MCF 10A (cell line): ENCODE results near the gene ARPP21. TPM values are rescaled to one million over a fixed set of nuclear protein-coding genes. Genes with fewer than 3 reads are reported as not detected.

Source experiments
- BruUV-seq: library from RNA; stranded (reverse); fragments of 400-500 nt; replicated peaks from 2 replicates; lab custom pipeline; 2021; lab: Mats Ljungman, UMichigan
- CTCF ChIA-PET: fragments of 300-600 bp; sonication (Branson Sonifier 250); formaldehyde crosslinking; extraction: SDS; loops from one replicate; lab custom pipeline; 2021; ENCODE audit warnings: antibody characterized with exemption, inconsistent platforms; lab: Yijun Ruan, JAX
- POLR2A ChIA-PET: fragments of 300-600, 350-650 bp; sonication (Branson Sonifier 250); formaldehyde crosslinking; extraction: SDS; loops from one replicate; lab custom pipeline; 2020; ENCODE audit warnings: antibody characterized with exemption, inconsistent platforms; lab: Yijun Ruan, JAX
- DNase-seq: peaks from one replicate; pipeline ENCODE4 v3.0.0-alpha.2; 2018; ENCODE audit not compliant: unreplicated experiment
- H3K27ac Mint-ChIP-seq: one replicate; pipeline ENCODE4 v1.8.0; 2022; ENCODE audit warnings: mild to moderate bottlenecking, low read depth, mixed read lengths; ENCODE audit not compliant: unreplicated experiment
- H3K27me3 Mint-ChIP-seq: one replicate; pipeline ENCODE4 v1.8.0; 2022; ENCODE audit warnings: mixed read lengths; ENCODE audit not compliant: insufficient read depth, unreplicated experiment
- H3K36me3 Mint-ChIP-seq: one replicate; pipeline ENCODE4 v1.8.0; 2022; ENCODE audit warnings: mild to moderate bottlenecking, moderate library complexity, mixed read lengths; ENCODE audit not compliant: insufficient read depth, unreplicated experiment
- H3K4me1 Mint-ChIP-seq: one replicate; pipeline ENCODE4 v1.8.0; 2022; ENCODE audit warnings: mixed read lengths; ENCODE audit not compliant: insufficient read depth, unreplicated experiment
- H3K4me3 Mint-ChIP-seq: one replicate; pipeline ENCODE4 v1.8.0; 2022; ENCODE audit warnings: mild to moderate bottlenecking, moderate library complexity, mixed read lengths; ENCODE audit not compliant: unreplicated experiment
- H3K9me3 Mint-ChIP-seq: one replicate; pipeline ENCODE4 v1.8.0; 2022; ENCODE audit warnings: mixed read lengths; ENCODE audit not compliant: unreplicated experiment
- intact Hi-C: fragments of 100-400 bp; cut with micrococcal nuclease; formaldehyde crosslinking; loops from 2 replicates; pipeline ENCODE4 v1.14.1; 2022
- total RNA-seq: library from RNA; stranded (reverse); gene quantifications from 2 replicates; pipeline ENCODE4 v1.2.3, GENCODE V29; 2022
- TF ChIP-seq, protein P1 (sequence below): fragments of 200-600 bp; IDR thresholded peaks from one replicate; pipeline ENCODE4 v1.8.0; 2022; ENCODE audit warnings: antibody characterized with exemption, mild to moderate bottlenecking; ENCODE audit not compliant: unreplicated experiment

The ARPP21 gene
- total RNA-seq, 1 experiment from 2014 or later: not detected

DNA sequence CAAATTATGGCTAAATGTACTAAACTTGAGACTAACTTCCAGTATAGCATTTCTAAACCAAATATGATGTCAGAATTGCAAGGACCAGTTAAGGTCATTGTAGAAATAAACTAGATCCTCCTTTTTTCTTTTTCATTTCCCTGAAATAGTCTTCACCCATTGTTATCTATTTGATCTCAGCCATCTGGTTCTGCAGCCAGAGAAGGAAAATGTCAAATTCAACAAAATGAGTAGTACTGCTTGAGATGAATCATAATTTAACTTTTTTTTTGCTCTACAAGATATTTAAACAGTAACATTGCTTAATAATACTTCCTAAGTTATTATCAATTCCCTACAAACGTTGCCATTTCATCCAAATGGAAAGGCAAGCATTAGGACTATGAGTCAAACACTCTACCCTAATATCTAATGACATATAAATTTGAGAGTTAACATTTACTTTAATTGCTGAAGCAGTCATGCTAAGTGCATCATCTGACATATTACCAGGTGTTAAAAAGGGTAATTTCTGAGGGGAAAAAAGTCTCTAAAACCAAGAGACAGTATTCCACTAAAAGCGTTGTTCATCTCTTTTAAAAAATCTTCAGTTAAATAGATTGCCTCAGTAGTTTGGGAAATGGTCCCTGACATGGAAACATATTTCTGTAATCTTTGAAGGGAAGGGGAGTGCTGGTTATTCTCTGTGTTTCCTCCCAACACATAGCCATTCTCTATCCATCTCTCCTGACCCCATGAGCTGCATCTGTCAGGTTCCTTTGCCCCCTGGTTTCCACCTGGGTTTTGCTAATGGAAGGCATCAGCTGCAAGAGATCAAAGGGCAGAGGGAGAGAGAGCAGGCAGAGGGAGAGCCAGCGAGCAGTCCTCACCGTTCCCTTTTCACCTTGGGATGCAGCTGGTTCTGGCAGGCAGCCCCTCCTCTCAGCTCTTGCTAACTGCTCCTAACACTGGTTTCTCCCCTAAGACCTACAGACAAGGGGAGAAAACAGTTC is 138.5 kb downstream of the ARPP21 start:
- Mint-ChIP-seq H3K27ac (no peak overlapping the region), H3K27me3 (peaks cover 43% of the 10 kb centered on the region), H3K4me1 (no peaks in the 10 kb centered on the region), H3K4me3 (no peak overlapping the region), H3K36me3 (no peaks in the 10 kb centered on the region), H3K9me3 (no peaks in the 10 kb centered on the region)
- intact Hi-C loops: no loop called here
- DNase-seq: no peak
- TF ChIP-seq, protein P1, sequence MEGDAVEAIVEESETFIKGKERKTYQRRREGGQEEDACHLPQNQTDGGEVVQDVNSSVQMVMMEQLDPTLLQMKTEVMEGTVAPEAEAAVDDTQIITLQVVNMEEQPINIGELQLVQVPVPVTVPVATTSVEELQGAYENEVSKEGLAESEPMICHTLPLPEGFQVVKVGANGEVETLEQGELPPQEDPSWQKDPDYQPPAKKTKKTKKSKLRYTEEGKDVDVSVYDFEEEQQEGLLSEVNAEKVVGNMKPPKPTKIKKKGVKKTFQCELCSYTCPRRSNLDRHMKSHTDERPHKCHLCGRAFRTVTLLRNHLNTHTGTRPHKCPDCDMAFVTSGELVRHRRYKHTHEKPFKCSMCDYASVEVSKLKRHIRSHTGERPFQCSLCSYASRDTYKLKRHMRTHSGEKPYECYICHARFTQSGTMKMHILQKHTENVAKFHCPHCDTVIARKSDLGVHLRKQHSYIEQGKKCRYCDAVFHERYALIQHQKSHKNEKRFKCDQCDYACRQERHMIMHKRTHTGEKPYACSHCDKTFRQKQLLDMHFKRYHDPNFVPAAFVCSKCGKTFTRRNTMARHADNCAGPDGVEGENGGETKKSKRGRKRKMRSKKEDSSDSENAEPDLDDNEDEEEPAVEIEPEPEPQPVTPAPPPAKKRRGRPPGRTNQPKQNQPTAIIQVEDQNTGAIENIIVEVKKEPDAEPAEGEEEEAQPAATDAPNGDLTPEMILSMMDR: no peak
- BruUV-seq: no TSS peak
- ChIA-PET POLR2A (no interaction called here), CTCF (interaction anchor here (0.7 kb wide), 1 partner anchor 355 kb away, joined by 3 read pairs; no protein-coding TSS in a partner anchor)

GRCh38 chr3:35779611-35780010 is 140.3 kb downstream of the ARPP21 start:
- TF ChIP-seq, protein P1: no peak
- DNase-seq: no peak
- POLR2A ChIA-PET: no interaction called here
- Mint-ChIP-seq H3K27me3 (peaks cover 60% of the 10 kb centered on the region), H3K27ac (no peak overlapping the region), H3K4me1 (no peaks in the 10 kb centered on the region), H3K9me3 (no peaks in the 10 kb centered on the region), H3K4me3 (no peak overlapping the region), H3K36me3 (no peaks in the 10 kb centered on the region)
- CTCF ChIA-PET: no interaction called here
- no TSS peak for BruUV-seq
- intact Hi-C loops: no loop called here

DNA sequence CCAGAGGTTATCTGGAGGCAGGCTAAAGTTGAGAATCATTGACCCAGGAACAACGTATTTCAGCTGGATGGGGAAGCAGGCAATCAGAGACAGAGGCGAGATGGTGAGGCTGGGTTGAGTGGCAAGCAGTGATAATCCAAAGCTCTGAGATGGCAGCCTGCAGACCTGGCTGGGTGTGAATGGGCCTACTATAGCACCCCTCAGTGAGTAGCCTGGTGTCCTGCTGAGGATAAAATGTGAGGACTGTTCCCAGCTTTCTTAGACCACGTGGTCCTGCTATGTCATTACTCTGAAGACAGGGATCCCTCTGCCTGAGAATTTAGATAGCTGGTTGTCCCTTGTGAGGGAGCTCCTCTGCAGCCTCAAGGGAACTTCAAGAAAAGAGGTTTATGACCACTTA is 141.5 kb downstream of the ARPP21 start:
- no peaks in the 10 kb centered on the region for H3K36me3 Mint-ChIP-seq
- TF ChIP-seq, protein P1: no peak
- intact Hi-C loops: no loop called here
- ChIA-PET POLR2A (no interaction called here), CTCF (no interaction called here)
- no peak for DNase-seq
- H3K27ac Mint-ChIP-seq: no peak overlapping the region
- no TSS peak for BruUV-seq
- H3K4me3 Mint-ChIP-seq: no peak overlapping the region
- peaks cover 71% of the 10 kb centered on the region for H3K27me3 Mint-ChIP-seq
- no peaks in the 10 kb centered on the region for H3K9me3 Mint-ChIP-seq
- no peaks in the 10 kb centered on the region for H3K4me1 Mint-ChIP-seq

GRCh38 chr3:35781558-35781957 is 142.2 kb downstream of the ARPP21 start:
- no peak for DNase-seq
- peaks cover 65% of the 10 kb centered on the region for H3K27me3 Mint-ChIP-seq
- intact Hi-C loops: no loop called here
- BruUV-seq: no TSS peak
- H3K4me3 Mint-ChIP-seq: no peak overlapping the region
- CTCF ChIA-PET: no interaction called here
- no peak overlapping the region for H3K27ac Mint-ChIP-seq
- no peaks in the 10 kb centered on the region for H3K4me1 Mint-ChIP-seq
- H3K36me3 Mint-ChIP-seq: no peaks in the 10 kb centered on the region
- H3K9me3 Mint-ChIP-seq: no peaks in the 10 kb centered on the region
- POLR2A ChIA-PET: no interaction called here
- TF ChIP-seq, protein P1: no peak
